IMR-90 (cell line): ENCODE results near the gene SDK1. TPM values are rescaled to one million over a fixed set of nuclear protein-coding genes. Genes with fewer than 3 reads are reported as not detected.
A peak's percentile ranks its signal among the peaks of the same experiment; 100 is the strongest.

ENCODE experiments used
- ATAC-seq: fragments of 200-7000 bp; cut with Tn5 transposase; 2 replicates; pipeline ENCODE4 v1.9.1; 2020; ENCODE audit warnings: low read depth, mild to moderate bottlenecking, moderate library complexity
- BruUV-seq: library from RNA; stranded (reverse); fragments of 400-500 nt; replicated peaks from 2 replicates; lab custom pipeline; 2021; lab: Mats Ljungman, UMichigan
- CTCF ChIA-PET: fragments of 300-600 bp; formaldehyde crosslinking; extraction: SDS; loops from one replicate; lab custom pipeline; 2021; ENCODE audit warnings: antibody characterized with exemption; lab: Yijun Ruan, JAX
- POLR2A ChIA-PET: fragments of 300-600 bp; sonication (Branson Sonifier 250); formaldehyde crosslinking; loops from one replicate; lab custom pipeline; 2022; ENCODE audit warnings: antibody characterized with exemption; ENCODE audit not compliant: unreplicated experiment; lab: Charles Lee
- DNase-seq: peaks from one replicate; pipeline ENCODE4 v3.0.0; 2013
- H2AFZ ChIP-seq: replicated peaks from 2 replicates; pipeline ENCODE3; 2013; ENCODE audit warnings: low read length, mild to moderate bottlenecking; ENCODE audit not compliant: poor library complexity
- H2AK5ac ChIP-seq: 2 replicates; pipeline ENCODE4 v1.6.1; 2013; ENCODE audit warnings: low read depth, low read length, inconsistent platforms
- H2AK9ac ChIP-seq: replicated peaks from 2 replicates; pipeline ENCODE3; 2013; ENCODE audit warnings: mild to moderate bottlenecking, low read depth, low read length, moderate library complexity; ENCODE audit not compliant: poor library complexity
- H2BK120ac ChIP-seq: 2 replicates; pipeline ENCODE4 v1.6.1; 2013; ENCODE audit warnings: low read depth, low read length, inconsistent platforms
- H2BK15ac ChIP-seq: 3 replicates; pipeline ENCODE4 v1.6.1; 2013; ENCODE audit warnings: low read depth, low read length, inconsistent platforms
- H2BK20ac ChIP-seq: 2 replicates; pipeline ENCODE4 v1.6.1; 2013; ENCODE audit warnings: low read depth, mild to moderate bottlenecking, inconsistent platforms, low read length, moderate library complexity
- H2BK5ac ChIP-seq: 2 replicates; pipeline ENCODE4 v1.6.1; 2013; ENCODE audit warnings: mild to moderate bottlenecking, low read depth, low read length, inconsistent platforms; ENCODE audit not compliant: poor library complexity, severe bottlenecking
- H3K14ac ChIP-seq: replicated peaks from 2 replicates; pipeline ENCODE4 v1.6.1; 2013; ENCODE audit warnings: low read depth, low read length, inconsistent platforms
- H3K18ac ChIP-seq: 2 replicates; pipeline ENCODE4 v1.6.1; 2013; ENCODE audit warnings: low read depth, low read length, control low read depth
- H3K23ac ChIP-seq: 2 replicates; pipeline ENCODE4 v1.6.1; 2013; ENCODE audit warnings: low read depth, low read length, inconsistent platforms
- H3K27ac ChIP-seq: 2 replicates; pipeline ENCODE4 v1.5.1; 2013; ENCODE audit warnings: mild to moderate bottlenecking, control low read depth, low read length; ENCODE audit not compliant: insufficient read depth
- H3K27me3 ChIP-seq: 2 replicates; pipeline ENCODE4 v1.6.1; 2013; ENCODE audit warnings: low read length; ENCODE audit not compliant: control insufficient read depth, insufficient read depth
- H3K36me3 ChIP-seq: 2 replicates; pipeline ENCODE4 v1.6.1; 2013; ENCODE audit warnings: low read length, mixed read lengths; ENCODE audit not compliant: control insufficient read depth, insufficient read depth
- H3K4ac ChIP-seq: 2 replicates; pipeline ENCODE4 v1.6.1; 2013; ENCODE audit warnings: low read depth, low read length, inconsistent platforms
- H3K4me1 ChIP-seq: 2 replicates; pipeline ENCODE4 v1.6.1; 2013; ENCODE audit warnings: low read length, mixed read lengths; ENCODE audit not compliant: control insufficient read depth, insufficient read depth
- H3K4me2 ChIP-seq: 2 replicates; pipeline ENCODE4 v1.6.1; 2013; ENCODE audit warnings: low read depth, mild to moderate bottlenecking, control low read depth, low read length, moderate library complexity
- H3K4me3 ChIP-seq: 2 replicates; pipeline ENCODE4 v1.5.1; 2013; ENCODE audit warnings: low read depth, mild to moderate bottlenecking, control low read depth, low read length, moderate library complexity; ENCODE audit not compliant: insufficient read depth
- H3K56ac ChIP-seq: 2 replicates; pipeline ENCODE4 v1.6.1; 2013; ENCODE audit warnings: low read length, inconsistent platforms; ENCODE audit not compliant: insufficient read depth; ENCODE audit errors: extremely low read depth
- H3K79me1 ChIP-seq, 2 experiments: 2 replicates each; pipeline ENCODE4 v1.6.1; 2013; ENCODE audit warnings: low read length in 2 of 2, inconsistent platforms in 1 of 2, low read depth in 1 of 2
- H3K9ac ChIP-seq: 2 replicates; pipeline ENCODE4 v1.6.1; 2013; ENCODE audit warnings: low read depth, low read length, control low read depth
- H3K9me1 ChIP-seq: 2 replicates; pipeline ENCODE4 v1.6.1; 2013; ENCODE audit warnings: low read length, inconsistent platforms; ENCODE audit not compliant: insufficient read depth
- H3K9me3 ChIP-seq: 2 replicates; pipeline ENCODE4 v1.6.1; 2013; ENCODE audit warnings: low read length; ENCODE audit not compliant: control insufficient read depth, insufficient read depth
- H4K20me1 ChIP-seq: 2 replicates; pipeline ENCODE4 v1.6.1; 2013; ENCODE audit warnings: low read length, inconsistent platforms; ENCODE audit not compliant: insufficient read depth
- H4K5ac ChIP-seq: 2 replicates; pipeline ENCODE4 v1.6.1; 2013; ENCODE audit warnings: mild to moderate bottlenecking, low read depth, low read length, control low read depth
- H4K8ac ChIP-seq, 2 experiments: 2 replicates each; pipeline ENCODE4 v1.6.1; 2013; ENCODE audit warnings: low read depth in 2 of 2, low read length in 2 of 2, control low read depth in 1 of 2, inconsistent platforms in 1 of 2
- H4K91ac ChIP-seq: 2 replicates; pipeline ENCODE4 v1.6.1; 2013; ENCODE audit warnings: low read depth, low read length, inconsistent platforms; ENCODE audit not compliant: insufficient read depth
- BHLHE40 ChIP-seq: fragments of 150-350 bp; IDR thresholded peaks from 2 replicates; pipeline ENCODE4 v1.6.1; 2016; ENCODE audit warnings: mild to moderate bottlenecking, low read depth, low read length
- CEBPB ChIP-seq: IDR thresholded peaks from 2 replicates; pipeline ENCODE4 v1.6.1; 2012; ENCODE audit warnings: low read depth, low read length, improper control_type of control experiment
- MAZ ChIP-seq: IDR thresholded peaks from 2 replicates; pipeline ENCODE4 v1.6.1; 2012; ENCODE audit warnings: low read depth, mild to moderate bottlenecking, low read length, improper control_type of control experiment, moderate library complexity, borderline replicate concordance
- USF2 ChIP-seq: fragments of 150-350 bp; IDR thresholded peaks from 2 replicates; pipeline ENCODE4 v1.6.1; 2017; ENCODE audit warnings: mild to moderate bottlenecking, antibody characterized with exemption, low read length, low read depth
- WGBS, 2 experiments: methylation state at CpG; one replicate each; pipeline versions ENCODE4 v1.1.5 to v1.1.7; 2013; ENCODE audit warnings: missing lambda C conversion rate in 2 of 2; ENCODE audit not compliant: insufficient read length in 1 of 2; ENCODE audit errors: extremely low coverage in 2 of 2; 5-methylcytosine and 5-hydroxymethylcytosine counted together
- dilution Hi-C: fragments of 300-500 bp; cut with HindIII; formaldehyde crosslinking; loops from one replicate; pipeline ENCODE4 v1.14.3; 2018; ENCODE audit warnings: low sequenced_read_pairs; ENCODE audit not compliant: unreplicated experiment
- in situ Hi-C: fragments of 300-500 bp; cut with MboI; formaldehyde crosslinking; loops from 3 replicates; pipeline ENCODE4 v1.14.3; 2019; ENCODE audit warnings: low sequenced_read_pairs, inconsistent platforms, mixed read lengths
- intact Hi-C: fragments of 100-400 bp; cut with micrococcal nuclease; formaldehyde crosslinking; loops from 2 replicates; pipeline ENCODE4 v1.10.0; 2022
- polyA plus RNA-seq, 3 experiments: library from polyadenylated mRNA; depleted of rRNA; stranded (reverse); fragments of >200 nt; gene quantifications; 2 replicates each; pipeline ENCODE4 v1.2.3, GENCODE V29; 2012; ENCODE audit warnings: low replicate concordance in 1 of 3
- total RNA-seq: library from RNA; depleted of rRNA; stranded (reverse); fragments of >200 nt; gene quantifications from 2 replicates; pipeline ENCODE4 v1.2.3, GENCODE V29; 2012

SDK1 gene
- total and polyA plus RNA-seq, 2 of the 4 experiments (the other 2 are of a cell fraction): 1.5 to 1.6 TPM

GRCh38 chr7:3762146-3762831 lies 461.2 kb downstream of the SDK1 start:
- Histone ChIP-seq H3K4me3 (no peak overlapping the region), H4K5ac (no peak overlapping the region; the same call in 1 of the 2 replicates), H3K56ac (no peak overlapping the region), H3K18ac (peak overlapping the region; percentile 52; the same call in 1 of the 2 replicates), H2BK5ac (no peak overlapping the region), H2AK9ac (no peak overlapping the region), H2BK20ac (no peak overlapping the region), H3K9ac (no peak overlapping the region), H3K27ac (peak overlapping the region; percentile 76; the same call in 1 of the 2 replicates), H3K27me3 (peaks cover 1% of the 10 kb centered on the region; the same call in 1 of the 2 replicates), H3K9me1 (no peaks in the 10 kb centered on the region), H2AFZ (no peak overlapping the region), H3K36me3 (no peaks in the 10 kb centered on the region), H4K20me1 (no peaks in the 10 kb centered on the region), H2AK5ac (no peak overlapping the region), H3K4ac (no peak overlapping the region), H2BK120ac (no peak overlapping the region), H4K91ac (no peak overlapping the region), H3K4me1 (peaks cover 5% of the 10 kb centered on the region; the same call in 1 of the 2 replicates), H3K4me2 (peak overlapping the region; percentile 14; the same call in 1 of the 2 replicates), H3K9me3 (peaks cover 4% of the 10 kb centered on the region; the same call in 1 of the 2 replicates), H4K8ac (no peak overlapping the region), H3K14ac (no peak overlapping the region), H2BK15ac (no peak overlapping the region), H3K79me1 (no peaks in the 10 kb centered on the region), H3K23ac (no peak overlapping the region)
- DNase-seq (no peak), ATAC-seq (no peak)
- dilution Hi-C loops (no loop called here), intact Hi-C loops (loop anchor here (5.0 kb wide), 1 partner anchor 280 kb away; no protein-coding TSS in a partner anchor), in situ Hi-C loops (no loop called here)
- CTCF ChIA-PET: no interaction called here
- WGBS, 2 experiments: no CpG with 5 or more reads among the region's 11 CpGs
- BruUV-seq: no TSS peak
- TF ChIP-seq USF2 (no peak), BHLHE40 (no peak), CEBPB (no peak), MAZ (no peak)
- POLR2A ChIA-PET: no interaction called here
